LHCN-M2 (cell line): Measurements from ENCODE around the gene FIZ1. TPM values are rescaled to one million over a fixed set of nuclear protein-coding genes. Genes with fewer than 3 reads are reported as not detected.

Experiments
- DNase-seq: peaks from one replicate; pipeline ENCODE4 v3.0.0-alpha.2; 2012; ENCODE audit warnings: low read depth
- total RNA-seq: library from RNA; depleted of rRNA; stranded (reverse); fragments of >200 nt; gene quantifications from 2 replicates; pipeline ENCODE4 v1.2.3, GENCODE V29; 2014; rRNA removed

FIZ1 gene
- total RNA-seq, 1 experiment from 2014 or later, result 7.4 TPM

DNA sequence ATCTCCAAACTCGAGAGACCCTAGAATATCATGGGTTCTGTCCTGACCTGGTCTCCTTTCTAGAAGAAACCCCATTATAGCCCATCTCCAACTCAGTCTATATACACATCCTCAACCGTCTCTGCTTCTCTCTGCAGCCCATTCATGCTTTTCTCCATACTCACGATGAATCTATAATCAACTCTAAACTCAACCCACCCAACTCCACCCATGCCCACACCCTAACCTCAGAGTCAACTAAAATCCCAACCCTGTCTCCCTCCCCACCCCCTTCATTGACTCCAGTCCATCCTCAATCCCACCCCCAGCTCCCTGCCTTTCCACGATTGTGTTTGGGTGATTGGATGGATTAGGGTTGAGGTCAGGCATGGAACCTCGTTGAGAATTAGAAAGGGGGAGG, 55.8 kb downstream of the FIZ1 start:
- DNase-seq, result no peak

DNA sequence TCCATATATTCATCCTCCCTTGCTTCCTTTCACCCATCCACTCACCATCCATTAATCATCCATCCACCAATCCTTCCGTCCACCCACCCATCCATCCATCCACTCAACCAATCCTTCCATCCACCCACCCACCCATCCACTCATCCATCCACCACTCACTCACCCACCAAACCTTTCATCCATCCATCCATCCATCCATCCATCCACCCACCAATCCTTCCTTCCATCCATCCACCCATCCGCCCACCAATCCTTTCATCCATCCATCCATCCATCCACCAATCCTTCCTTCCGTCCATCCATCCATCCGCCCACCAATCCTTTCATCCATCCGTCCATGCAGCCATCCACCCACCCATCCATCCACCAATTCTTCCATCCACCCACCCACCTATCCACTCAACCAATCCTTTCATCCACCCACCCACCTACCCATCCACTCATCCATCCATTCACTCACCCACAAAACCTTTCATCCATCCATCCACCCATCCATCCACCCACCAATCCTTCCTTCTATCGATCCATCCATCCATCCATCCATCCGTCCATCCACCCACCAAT, 56.9 kb downstream of the FIZ1 start:
- DNase-seq, result no peak

Other genes with a start within 250 kb of the FIZ1 start
- gene COX6B2, start 244.8 kb downstream of the FIZ1 start, total RNA-seq, result not detected in 2 replicates
- not detected in 2 replicates for gene GARIN5B, start 236.3 kb downstream of the FIZ1 start, total RNA-seq
- 1.7 and 2.1 TPM in 2 replicates for gene IL11, start 229.1 kb downstream of the FIZ1 start, total RNA-seq
- not detected in 2 replicates for gene TMEM190, start 222.7 kb downstream of the FIZ1 start, total RNA-seq
- gene TMEM238, start 215.2 kb downstream of the FIZ1 start, total RNA-seq, result 0.32 TPM in 1 of 2 replicates, not detected in the other
- 306 and 535 TPM in 2 replicates for gene RPL28, start 213.6 kb downstream of the FIZ1 start, total RNA-seq
- 254 and 267 TPM in 2 replicates for gene UBE2S, start 191.7 kb downstream of the FIZ1 start, total RNA-seq
- 0.06 TPM in 1 of 2 replicates, not detected in the other for gene SHISA7, start 156.2 kb downstream of the FIZ1 start, total RNA-seq
- gene ISOC2, start 137.9 kb downstream of the FIZ1 start, total RNA-seq, result 89.8 and 90.2 TPM in 2 replicates
- not detected in 2 replicates for gene C19orf85, start 134.8 kb downstream of the FIZ1 start, total RNA-seq
- gene ZNF628, start 122.9 kb downstream of the FIZ1 start, total RNA-seq, result 2.7 and 9.2 TPM in 2 replicates
- gene NAT14, start 114.3 kb downstream of the FIZ1 start, total RNA-seq, result 23.7 and 25.8 TPM in 2 replicates
- gene SSC5D, start 111.1 kb downstream of the FIZ1 start, total RNA-seq, result 0.34 and 0.45 TPM in 2 replicates
- 0.71 and 1.5 TPM in 2 replicates for gene SBK2, start 62.4 kb downstream of the FIZ1 start, total RNA-seq
- 0.17 and 0.26 TPM in 2 replicates for gene SBK3, start 54.0 kb downstream of the FIZ1 start, total RNA-seq
- gene ZNF579, start 18.7 kb downstream of the FIZ1 start, total RNA-seq, result 7.3 and 7.7 TPM in 2 replicates
- gene ZNF524, start 771 bp upstream of the FIZ1 start, total RNA-seq, result 13.4 and 14.0 TPM in 2 replicates
- 2.2 and 3.0 TPM in 2 replicates for gene ZNF865, start 6.1 kb upstream of the FIZ1 start, total RNA-seq
- gene ZNF784, start 25.0 kb upstream of the FIZ1 start, total RNA-seq, result 3.3 and 5.5 TPM in 2 replicates
- 8.7 and 15.3 TPM in 2 replicates for gene ZNF580, start 41.5 kb upstream of the FIZ1 start, total RNA-seq
- gene ZNF581, start 44.1 kb upstream of the FIZ1 start, total RNA-seq, result 11.4 and 15.4 TPM in 2 replicates
- gene CCDC106, start 48.7 kb upstream of the FIZ1 start, total RNA-seq, result 14.2 and 15.3 TPM in 2 replicates
- 168 and 174 TPM in 2 replicates for gene U2AF2, start 55.5 kb upstream of the FIZ1 start, total RNA-seq
- gene EPN1, start 75.7 kb upstream of the FIZ1 start, total RNA-seq, result 126 and 145 TPM in 2 replicates
- gene NLRP9, start 138.9 kb upstream of the FIZ1 start, total RNA-seq, result not detected in 2 replicates
- not detected in 2 replicates for gene RFPL4A, start 159.6 kb upstream of the FIZ1 start, total RNA-seq
- not detected in 2 replicates for gene RFPL4AL1, start 169.6 kb upstream of the FIZ1 start, total RNA-seq
- gene NLRP11, start 232.5 kb upstream of the FIZ1 start, total RNA-seq, result 0.11 TPM in 1 of 2 replicates, not detected in the other
- not detected in 2 replicates for gene NLRP4, start 237.0 kb upstream of the FIZ1 start, total RNA-seq